Smooth muscle cell (in vitro differentiated cells): ENCODE results near the gene ABR. TPM values are rescaled to one million over a fixed set of nuclear protein-coding genes. Genes with fewer than 3 reads are reported as not detected.

Experiments used
- DNase-seq: peaks from one replicate; lab custom pipeline; 2025; ENCODE audit not compliant: unreplicated experiment; lab: John Stamatoyannopoulos, UW
- H2AFZ ChIP-seq: fragments of 200-600 bp; sonication (generic); 2 replicates; pipeline ENCODE4 v1.6.0; 2016; ENCODE audit warnings: antibody characterized with exemption, low read depth, mild to moderate bottlenecking
- H3F3A ChIP-seq: fragments of 200-600 bp; sonication (generic); 2 replicates; pipeline ENCODE4 v1.6.0; 2017; ENCODE audit warnings: antibody characterized with exemption, low read depth
- H3K27ac ChIP-seq: fragments of 200-600 bp; sonication (generic); 2 replicates; pipeline ENCODE4 v1.5.1; 2016; ENCODE audit warnings: low read depth, mild to moderate bottlenecking
- H3K27me3 ChIP-seq: fragments of 200-600 bp; sonication (generic); 2 replicates; pipeline ENCODE4 v1.6.1; 2016; ENCODE audit warnings: low read depth, mild to moderate bottlenecking
- H3K36me3 ChIP-seq: fragments of 200-600 bp; sonication (generic); 2 replicates; pipeline ENCODE4 v1.5.1; 2016; ENCODE audit warnings: low read depth
- H3K4me1 ChIP-seq: fragments of 200-600 bp; sonication (generic); 2 replicates; pipeline ENCODE4 v1.5.1; 2016; ENCODE audit warnings: low read depth
- H3K4me2 ChIP-seq: fragments of 200-600 bp; sonication (generic); 2 replicates; pipeline ENCODE4 v1.6.0; 2016; ENCODE audit warnings: mild to moderate bottlenecking
- H3K4me3 ChIP-seq: fragments of 200-600 bp; sonication (generic); 2 replicates; pipeline ENCODE4 v1.5.1; 2016; ENCODE audit warnings: mild to moderate bottlenecking
- H3K79me2 ChIP-seq: fragments of 200-600 bp; sonication (generic); 2 replicates; pipeline ENCODE4 v1.6.0; 2016; ENCODE audit warnings: low read depth, mild to moderate bottlenecking
- H3K9ac ChIP-seq: fragments of 200-600 bp; sonication (generic); 2 replicates; pipeline ENCODE4 v1.6.0; 2016; ENCODE audit warnings: low read depth
- H3K9me3 ChIP-seq: fragments of 200-600 bp; sonication (generic); replicated peaks from 2 replicates; pipeline ENCODE4 v1.5.1; 2016; ENCODE audit warnings: low read depth
- H4K20me1 ChIP-seq: fragments of 200-600 bp; sonication (generic); 2 replicates; pipeline ENCODE4 v1.6.0; 2016; ENCODE audit warnings: low read depth
- WGBS: methylation state at CpG from one replicate; pipeline ENCODE4 v1.1.7; 2016; ENCODE audit warnings: low lambda C conversion rate; 5-methylcytosine and 5-hydroxymethylcytosine counted together
- polyA plus RNA-seq: library from polyadenylated mRNA; unstranded; fragments of >200 nt; fragmentation: Nextera tagmentation; extraction: Ambion mirVana; gene quantifications from 2 replicates; pipeline ENCODE4 v1.2.1, GENCODE V29; 2016
- total RNA-seq: library from RNA; depleted of rRNA; stranded (reverse); fragments of >200 nt; gene quantifications from 2 replicates; pipeline ENCODE4 v1.2.3, GENCODE V29; 2014
- TF ChIP-seq, protein P1 (sequence below): fragments of 200-600 bp; sonication (generic); IDR thresholded peaks from 2 replicates; pipeline ENCODE4 v1.5.1; 2017; ENCODE audit warnings: borderline replicate concordance, mild to moderate bottlenecking, antibody characterized with exemption; ENCODE audit not compliant: insufficient read depth, poor library complexity, severe bottlenecking

Gene ABR
- total and polyA plus RNA-seq, 2 experiments from 2014 or later = 16.1 to 29.1 TPM

DNA sequence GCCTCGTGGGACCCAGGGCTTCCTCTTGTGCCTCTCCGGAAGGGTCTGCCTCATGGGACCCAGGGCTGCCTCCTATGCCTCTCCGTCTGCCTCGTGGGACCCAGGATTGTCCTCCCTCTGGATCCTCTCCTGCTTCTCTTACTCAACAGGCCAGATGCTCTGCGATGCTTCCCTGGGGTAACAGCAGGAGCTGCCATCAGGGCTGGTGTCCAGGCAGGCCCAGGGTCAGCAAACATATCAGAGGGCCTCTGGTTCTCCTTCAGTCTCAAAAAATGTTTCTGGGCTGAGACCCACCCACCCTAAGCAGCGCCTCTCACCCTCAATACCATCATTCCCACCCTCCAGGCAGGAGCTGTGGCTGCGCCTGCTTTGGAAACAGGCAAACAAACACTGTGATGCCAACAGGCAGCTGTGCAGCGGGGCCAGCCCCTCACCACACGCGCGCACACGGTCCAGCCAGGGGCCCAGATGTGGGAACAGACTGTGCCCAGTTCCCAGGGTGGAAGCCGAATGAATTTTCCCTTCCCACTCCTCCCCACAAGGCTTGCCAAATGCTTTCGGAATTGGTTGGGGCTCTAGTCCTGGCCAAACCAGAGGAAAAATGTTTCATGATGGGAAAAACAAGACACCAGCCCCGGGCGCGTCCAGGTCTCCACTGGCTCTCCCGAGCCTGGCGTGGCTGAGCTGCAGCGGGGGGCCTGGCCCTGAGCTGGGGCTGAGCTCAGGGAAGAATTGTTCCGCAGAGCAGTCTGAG, 171.6 kb downstream of the ABR start:
- no peaks in the 10 kb centered on the region for H3K9me3 ChIP-seq
- H3K79me2 ChIP-seq = no peaks in the 10 kb centered on the region
- DNase-seq = no peak
- no peaks in the 10 kb centered on the region for H3K36me3 ChIP-seq
- peaks cover 7% of the 10 kb centered on the region for H3F3A ChIP-seq
- no peak overlapping the region for H2AFZ ChIP-seq
- 97% methylated on average over 20 of the region's 21 CpGs for WGBS
- no peaks in the 10 kb centered on the region for H3K4me1 ChIP-seq
- H3K4me3 ChIP-seq = no peak overlapping the region
- H3K27ac ChIP-seq = no peak overlapping the region
- H3K27me3 ChIP-seq = no peaks in the 10 kb centered on the region
- no peak overlapping the region for H3K9ac ChIP-seq
- H4K20me1 ChIP-seq = no peaks in the 10 kb centered on the region
- no peak overlapping the region for H3K4me2 ChIP-seq
- TF ChIP-seq, protein P1, sequence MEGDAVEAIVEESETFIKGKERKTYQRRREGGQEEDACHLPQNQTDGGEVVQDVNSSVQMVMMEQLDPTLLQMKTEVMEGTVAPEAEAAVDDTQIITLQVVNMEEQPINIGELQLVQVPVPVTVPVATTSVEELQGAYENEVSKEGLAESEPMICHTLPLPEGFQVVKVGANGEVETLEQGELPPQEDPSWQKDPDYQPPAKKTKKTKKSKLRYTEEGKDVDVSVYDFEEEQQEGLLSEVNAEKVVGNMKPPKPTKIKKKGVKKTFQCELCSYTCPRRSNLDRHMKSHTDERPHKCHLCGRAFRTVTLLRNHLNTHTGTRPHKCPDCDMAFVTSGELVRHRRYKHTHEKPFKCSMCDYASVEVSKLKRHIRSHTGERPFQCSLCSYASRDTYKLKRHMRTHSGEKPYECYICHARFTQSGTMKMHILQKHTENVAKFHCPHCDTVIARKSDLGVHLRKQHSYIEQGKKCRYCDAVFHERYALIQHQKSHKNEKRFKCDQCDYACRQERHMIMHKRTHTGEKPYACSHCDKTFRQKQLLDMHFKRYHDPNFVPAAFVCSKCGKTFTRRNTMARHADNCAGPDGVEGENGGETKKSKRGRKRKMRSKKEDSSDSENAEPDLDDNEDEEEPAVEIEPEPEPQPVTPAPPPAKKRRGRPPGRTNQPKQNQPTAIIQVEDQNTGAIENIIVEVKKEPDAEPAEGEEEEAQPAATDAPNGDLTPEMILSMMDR = no peak

DNA sequence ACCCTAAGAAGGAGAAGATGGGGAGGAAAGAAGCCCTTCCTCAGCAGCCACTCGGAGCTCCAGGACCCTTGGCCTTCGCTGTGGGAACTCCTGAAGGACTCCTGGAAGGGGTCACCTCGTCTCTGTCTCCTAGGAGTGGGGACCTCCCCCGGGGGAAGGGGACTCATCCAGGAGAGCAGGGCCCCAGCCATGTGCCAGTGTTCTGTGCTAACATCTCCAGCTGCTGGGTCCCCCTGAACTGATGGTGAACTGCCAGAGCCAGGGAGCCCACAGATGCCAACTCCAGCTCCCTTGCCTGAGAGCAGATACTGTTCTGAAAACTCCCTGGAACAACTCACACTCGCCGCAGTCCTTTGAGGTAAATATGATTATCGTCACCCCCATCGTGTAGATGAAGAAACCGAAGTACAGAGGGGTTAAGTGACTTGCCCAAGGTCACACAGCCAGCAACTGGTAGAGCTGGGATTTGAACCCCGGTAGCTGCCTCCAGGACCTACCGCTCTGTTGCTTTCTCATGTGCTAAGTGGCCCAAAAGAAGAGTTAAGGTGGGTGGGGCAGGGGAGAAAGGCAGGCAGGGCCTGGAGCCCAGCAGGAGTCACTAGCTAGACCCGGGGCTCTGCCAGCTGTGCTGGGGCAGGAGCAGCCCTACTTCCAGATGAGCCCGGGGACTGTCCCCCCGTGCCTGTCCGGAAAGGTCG, 172.3 kb downstream of the ABR start:
- Histone ChIP-seq H3K9ac (no peak overlapping the region), H4K20me1 (no peaks in the 10 kb centered on the region), H3K4me1 (no peaks in the 10 kb centered on the region), H3F3A (peaks cover 7% of the 10 kb centered on the region), H3K4me3 (no peak overlapping the region), H3K36me3 (no peaks in the 10 kb centered on the region), H3K27ac (no peak overlapping the region), H2AFZ (no peak overlapping the region), H3K4me2 (no peak overlapping the region), H3K9me3 (no peaks in the 10 kb centered on the region), H3K79me2 (no peaks in the 10 kb centered on the region), H3K27me3 (no peaks in the 10 kb centered on the region)
- TF ChIP-seq, protein P1 = no peak
- WGBS = 97% methylated on average over 15 of the region's 16 CpGs
- DNase-seq = no peak

DNA sequence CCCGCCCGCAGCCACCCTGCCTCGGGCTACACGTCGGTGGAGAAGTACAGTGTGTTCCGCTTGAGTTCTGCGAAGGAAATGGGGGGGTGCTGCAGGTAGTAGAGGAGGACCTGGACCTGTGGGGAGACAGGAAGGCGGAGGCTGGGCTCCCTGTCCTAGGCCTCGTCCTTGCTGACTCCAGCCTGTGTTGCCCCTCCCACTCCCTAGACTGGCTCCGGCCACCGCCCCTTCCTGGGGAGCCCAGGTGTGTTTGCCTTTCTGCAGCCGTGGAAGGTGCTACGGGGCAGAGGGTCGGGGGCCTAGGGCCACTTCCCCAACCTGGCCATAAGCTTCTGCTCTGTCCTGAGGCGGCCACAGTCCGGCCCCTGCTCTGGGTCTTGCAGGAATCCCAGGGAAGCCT, 173.7 kb downstream of the ABR start:
- H3K36me3 ChIP-seq = no peaks in the 10 kb centered on the region
- H4K20me1 ChIP-seq = peaks cover 13% of the 10 kb centered on the region
- H3K9ac ChIP-seq = no peak overlapping the region

More for the DNA sequence above, 173.7 kb downstream of the ABR start:
- Histone ChIP-seq H3K4me1 (no peaks in the 10 kb centered on the region), H3K27me3 (no peaks in the 10 kb centered on the region), H3K79me2 (no peaks in the 10 kb centered on the region), H3K9me3 (no peaks in the 10 kb centered on the region), H3K4me3 (no peak overlapping the region), H2AFZ (no peak overlapping the region), H3F3A (peaks cover 9% of the 10 kb centered on the region), H3K4me2 (no peak overlapping the region), H3K27ac (no peak overlapping the region)
- WGBS = 94% methylated on average over 16 of the region's 16 CpGs
- no peak for DNase-seq
- TF ChIP-seq, protein P1 = no peak
